Skeletal muscle tissue (tissue), 4 donors: ENCODE data around the gene NBPF12. TPM values are rescaled to one million over a fixed set of nuclear protein-coding genes. Genes with fewer than 3 reads are reported as not detected.
"Not testable (repeated sequence)": the region's sequence is repeated elsewhere in the genome, so short reads cannot be mapped to it uniquely, and the experiment has no call there.

Source experiments
- H3K27ac ChIP-seq: one replicate; pipeline ENCODE4 v1.7.0; 2013; ENCODE audit warnings: mild to moderate bottlenecking, low read depth, low read length, inconsistent platforms
- H3K27me3 ChIP-seq, 3 donors: one replicate each; pipeline ENCODE4 v1.7.0; 2013; ENCODE audit warnings: low read length in 3 of 3; ENCODE audit not compliant: control insufficient read depth in 3 of 3, insufficient read depth in 3 of 3
- H3K36me3 ChIP-seq, 3 donors: one replicate each; pipeline ENCODE4 v1.7.0; 2013; ENCODE audit warnings: low read length in 3 of 3; ENCODE audit not compliant: control insufficient read depth in 3 of 3, insufficient read depth in 3 of 3
- H3K4me1 ChIP-seq, 3 donors: one replicate each; pipeline ENCODE4 v1.7.0; 2013; ENCODE audit warnings: low read length in 3 of 3, mild to moderate bottlenecking in 3 of 3; ENCODE audit not compliant: control insufficient read depth in 3 of 3, insufficient read depth in 3 of 3
- H3K4me3 ChIP-seq, 3 donors: one replicate each; pipeline ENCODE4 v1.7.0; 2013; ENCODE audit warnings: low read length in 3 of 3
- H3K9ac ChIP-seq, 3 donors: one replicate each; pipeline ENCODE4 v1.7.0; 2013; ENCODE audit warnings: low read length in 3 of 3, mild to moderate bottlenecking in 3 of 3, moderate library complexity in 2 of 3, low read depth in 1 of 3
- H3K9me3 ChIP-seq, 3 donors: one replicate each; pipeline ENCODE4 v1.7.0; 2013; ENCODE audit warnings: low read length in 3 of 3; ENCODE audit not compliant: control insufficient read depth in 3 of 3
- total RNA-seq: library from RNA; depleted of rRNA; stranded (reverse); fragments of >200 nt; gene quantifications from one replicate; pipeline ENCODE4 v1.2.3, GENCODE V29; 2014
- donor health status: Osteomylitis.

Gene NBPF12
- total RNA-seq, 1 donor from 2014 or later, result 9.9 TPM

DNA sequence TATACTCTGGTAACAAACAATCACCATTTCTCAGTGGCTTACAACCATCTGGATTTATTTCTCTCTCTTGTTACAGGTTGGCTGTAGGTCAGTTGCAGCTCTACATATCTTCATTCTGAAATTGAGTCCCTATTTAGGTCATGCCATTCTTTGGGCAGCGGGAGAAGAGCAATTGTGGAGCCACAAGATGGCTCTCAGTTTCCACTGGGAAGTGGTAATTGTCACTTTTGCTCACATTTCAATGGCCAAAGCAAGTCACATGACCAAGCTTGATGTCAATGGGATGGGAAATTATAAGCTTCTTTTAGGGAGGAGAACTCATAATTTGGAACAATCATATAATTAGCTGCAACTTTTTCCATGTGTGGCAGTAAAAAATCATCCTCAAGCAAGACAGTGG lies 7.9 kb upstream of the NBPF12 start:
- H3K27ac ChIP-seq, H3K36me3 ChIP-seq, H3K4me3 ChIP-seq, H3K9me3 ChIP-seq, H3K27me3 ChIP-seq, H3K4me1 ChIP-seq, H3K9ac ChIP-seq: not testable (repeated sequence)

DNA sequence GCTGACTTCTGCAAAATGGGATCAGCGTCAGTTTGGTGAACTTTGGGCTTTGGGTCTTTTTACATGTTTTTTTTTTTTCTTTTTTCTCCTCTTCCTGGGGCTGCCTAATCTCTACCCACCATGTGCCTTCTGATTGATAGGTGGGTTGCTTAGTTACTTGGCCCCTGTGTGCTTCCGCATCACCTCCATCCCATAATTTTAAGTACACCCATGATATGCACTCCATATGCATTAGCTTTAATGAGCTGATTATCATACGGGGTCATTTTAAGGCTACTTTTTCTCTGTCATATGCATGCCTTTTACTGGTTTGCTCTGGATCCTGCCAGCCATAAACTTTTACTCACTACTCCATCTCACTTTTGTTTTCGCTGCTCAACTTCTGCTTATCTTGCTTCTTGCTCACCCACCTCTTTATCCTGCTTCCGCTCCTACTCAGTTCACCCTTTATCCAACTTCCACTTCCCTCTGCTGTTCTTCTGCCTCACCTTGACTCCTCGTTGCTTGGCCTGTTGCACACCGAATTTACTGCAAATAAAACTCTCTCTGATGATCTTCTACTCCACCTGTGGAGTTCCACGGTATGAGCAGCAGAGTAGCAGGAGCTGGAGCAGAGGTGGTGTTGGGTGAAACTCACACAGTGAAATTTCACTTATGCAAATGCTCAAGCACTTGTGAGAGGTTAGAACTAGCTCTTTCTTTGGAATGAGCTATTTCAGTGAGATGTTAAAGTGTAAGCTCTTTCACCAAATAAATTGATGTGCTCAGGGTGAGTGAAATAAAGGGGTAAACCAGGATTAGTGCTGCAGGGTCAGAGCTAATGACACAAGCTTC lies 3.5 kb upstream of the NBPF12 start:
- not testable (repeated sequence) for H3K27ac ChIP-seq, H3K4me1 ChIP-seq, H3K27me3 ChIP-seq, H3K4me3 ChIP-seq, H3K9ac ChIP-seq, H3K36me3 ChIP-seq, H3K9me3 ChIP-seq

DNA sequence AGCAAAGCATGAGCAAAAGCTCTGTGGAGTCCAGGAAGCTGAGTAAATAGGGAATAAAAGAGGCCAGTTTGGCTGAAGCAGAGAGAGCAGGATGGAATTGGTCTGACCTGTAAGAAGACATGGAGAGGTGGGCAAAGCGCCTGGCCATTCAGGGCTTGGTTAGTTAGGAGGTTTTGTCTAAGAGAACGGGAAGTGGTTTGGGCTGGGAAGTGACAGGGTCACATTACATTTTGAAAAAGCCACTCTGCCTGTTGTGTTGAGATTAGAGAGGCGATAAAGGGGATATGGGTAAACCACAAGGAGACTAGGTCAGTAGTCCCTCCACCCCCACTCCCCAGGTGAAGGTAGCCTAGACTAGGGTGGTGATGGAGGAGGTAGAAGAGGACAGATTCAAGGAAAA lies 662 bp upstream of the NBPF12 start:
- not testable (repeated sequence) for H3K9ac ChIP-seq, H3K4me3 ChIP-seq, H3K27ac ChIP-seq, H3K27me3 ChIP-seq, H3K36me3 ChIP-seq, H3K4me1 ChIP-seq, H3K9me3 ChIP-seq

DNA sequence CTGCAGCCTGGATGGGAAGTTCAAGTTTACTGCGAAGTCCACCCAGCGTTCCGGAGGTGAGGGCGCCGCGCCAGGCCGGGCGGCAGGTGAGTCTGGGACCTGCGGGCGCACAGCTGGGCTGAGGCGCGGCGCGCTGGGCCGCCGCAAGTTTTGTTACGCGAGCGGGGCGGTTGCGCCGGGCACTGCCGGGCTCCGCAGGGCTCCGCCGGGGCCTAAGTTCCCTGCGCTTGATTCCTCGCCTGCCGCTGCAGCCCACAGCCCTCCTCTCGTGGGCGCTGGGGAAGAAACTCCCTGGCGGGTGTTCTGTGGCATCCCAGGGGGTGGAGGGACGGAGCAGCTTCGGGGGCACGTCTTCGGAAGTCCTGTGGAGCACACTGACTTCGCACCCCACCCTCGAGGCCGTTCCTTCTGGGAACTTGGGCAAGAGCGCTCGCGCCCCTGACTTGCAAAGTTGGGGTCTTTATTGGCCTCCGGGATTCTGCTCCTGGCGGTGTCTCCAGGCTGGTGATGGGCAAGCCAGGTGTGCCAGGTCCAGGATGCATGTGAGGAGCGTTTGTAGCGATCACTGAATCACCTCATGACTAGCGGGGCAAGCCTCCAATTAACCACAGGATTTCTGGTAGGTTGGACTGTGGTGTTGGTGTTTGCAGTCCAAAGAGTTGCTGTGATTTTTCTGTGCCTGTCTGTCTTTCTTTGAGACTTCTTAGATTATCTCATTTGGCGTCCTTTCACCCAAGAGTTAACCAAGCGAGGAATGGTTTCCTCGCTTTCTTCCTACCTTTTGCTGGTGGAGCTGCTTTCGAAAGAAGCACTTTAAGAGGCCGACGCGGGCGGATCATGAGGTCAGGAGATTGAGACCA lies 1.0 kb downstream of the NBPF12 start:
- peak overlapping the region; percentile 51 to 78 (median 65) for H3K4me3 ChIP-seq
- H3K27ac ChIP-seq, H3K9me3 ChIP-seq, H3K4me1 ChIP-seq, H3K27me3 ChIP-seq, H3K36me3 ChIP-seq: not testable (repeated sequence)
- peak overlapping the region; percentile 43 to 75 (median 67) for H3K9ac ChIP-seq

DNA sequence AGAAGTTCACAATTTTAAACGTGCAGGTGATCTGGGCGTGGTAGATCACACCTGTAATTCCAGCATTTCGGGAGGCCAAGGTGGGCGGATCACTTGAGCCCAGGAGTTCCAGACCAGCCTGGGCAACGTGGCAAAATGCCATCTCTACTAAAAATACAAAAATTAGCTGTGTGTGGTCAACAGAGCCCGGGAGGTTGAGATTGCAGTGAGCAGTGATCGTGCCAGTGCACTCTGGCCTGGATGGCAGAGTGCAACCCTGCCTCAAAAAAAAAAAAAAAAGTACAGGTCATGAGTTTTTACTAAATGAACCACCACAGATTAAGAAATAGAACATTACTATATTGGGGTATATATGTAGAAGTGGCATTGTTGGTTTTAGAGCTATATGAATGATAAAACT lies 2.2 kb downstream of the NBPF12 start:
- H3K9ac ChIP-seq, result not testable (repeated sequence)

DNA sequence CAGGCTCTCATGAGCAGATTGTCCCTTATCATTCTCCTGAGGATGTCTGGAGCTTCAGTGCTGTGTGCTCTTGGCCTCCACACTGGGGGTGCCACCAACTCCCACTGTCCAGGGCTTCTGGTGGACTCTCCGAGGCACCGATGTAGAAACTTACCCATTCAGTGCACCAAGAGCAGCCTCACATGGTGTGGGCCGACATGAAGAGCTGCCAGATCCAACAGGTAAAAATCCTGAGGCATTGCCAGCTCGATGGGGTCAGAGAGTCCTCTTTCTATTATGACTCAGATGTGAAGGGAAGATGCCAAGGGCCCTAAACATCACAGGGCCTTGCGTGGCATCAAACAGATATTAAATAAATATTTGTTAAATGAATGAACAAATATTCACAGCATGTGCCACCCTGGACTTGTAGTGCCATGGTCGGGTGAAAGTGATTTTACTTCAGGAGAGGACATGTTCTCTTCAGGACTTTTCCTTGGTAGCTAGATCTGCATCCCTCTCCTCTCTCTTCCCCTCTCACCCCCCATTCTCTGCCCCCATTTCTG lies 5.3 kb downstream of the NBPF12 start:
- H3K4me3 ChIP-seq, H3K27ac ChIP-seq, H3K9ac ChIP-seq, H3K9me3 ChIP-seq, H3K4me1 ChIP-seq, H3K27me3 ChIP-seq, H3K36me3 ChIP-seq: not testable (repeated sequence)

More for the DNA sequence above, 2.2 kb downstream of the NBPF12 start:
- H3K27me3 ChIP-seq, H3K9me3 ChIP-seq, H3K4me3 ChIP-seq, H3K36me3 ChIP-seq, H3K27ac ChIP-seq, H3K4me1 ChIP-seq: not testable (repeated sequence)

DNA sequence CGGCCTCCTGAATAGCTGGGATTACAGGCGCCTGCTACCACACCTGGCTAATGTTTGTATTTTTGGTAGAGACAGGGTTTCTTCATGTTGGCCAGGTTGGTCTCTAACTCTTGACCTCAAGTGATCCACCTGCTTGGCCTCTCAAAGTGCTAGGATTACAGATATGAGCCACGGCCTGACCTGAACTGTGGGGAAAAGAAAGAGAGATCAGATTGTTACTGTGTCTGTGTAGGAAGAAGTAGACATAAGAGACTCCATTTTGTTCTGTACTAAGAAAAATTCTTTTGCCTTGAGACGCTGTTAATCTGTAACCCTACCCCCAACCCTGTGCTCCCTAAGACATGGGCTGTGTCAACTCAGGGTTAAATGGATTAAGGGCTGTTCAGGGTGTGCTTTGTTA lies 10.0 kb downstream of the NBPF12 start:
- not testable (repeated sequence) for H3K4me1 ChIP-seq, H3K9me3 ChIP-seq, H3K27me3 ChIP-seq, H3K4me3 ChIP-seq, H3K36me3 ChIP-seq, H3K9ac ChIP-seq, H3K27ac ChIP-seq

DNA sequence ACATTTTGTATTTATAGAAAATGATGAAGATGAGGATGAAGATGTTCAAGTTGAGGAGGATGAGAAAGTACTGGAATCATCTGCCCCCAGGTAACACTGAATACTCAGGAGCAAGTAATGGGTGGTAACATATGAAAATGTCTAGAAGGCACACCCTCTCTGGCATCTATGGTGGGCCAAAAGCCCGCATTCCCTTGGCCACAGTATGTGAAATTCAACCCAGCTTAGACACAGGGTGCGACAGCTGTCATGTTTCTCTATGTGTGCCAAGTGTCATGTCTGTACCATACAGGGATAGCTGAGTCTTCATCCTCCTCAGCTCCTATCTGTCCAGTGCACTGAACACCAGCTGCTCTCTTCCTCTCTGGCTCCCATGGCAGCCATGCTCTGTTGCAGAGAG lies 26.2 kb downstream of the NBPF12 start:
- H3K9me3 ChIP-seq, H3K9ac ChIP-seq, H3K36me3 ChIP-seq, H3K27ac ChIP-seq, H3K4me1 ChIP-seq, H3K27me3 ChIP-seq, H3K4me3 ChIP-seq: not testable (repeated sequence)

DNA sequence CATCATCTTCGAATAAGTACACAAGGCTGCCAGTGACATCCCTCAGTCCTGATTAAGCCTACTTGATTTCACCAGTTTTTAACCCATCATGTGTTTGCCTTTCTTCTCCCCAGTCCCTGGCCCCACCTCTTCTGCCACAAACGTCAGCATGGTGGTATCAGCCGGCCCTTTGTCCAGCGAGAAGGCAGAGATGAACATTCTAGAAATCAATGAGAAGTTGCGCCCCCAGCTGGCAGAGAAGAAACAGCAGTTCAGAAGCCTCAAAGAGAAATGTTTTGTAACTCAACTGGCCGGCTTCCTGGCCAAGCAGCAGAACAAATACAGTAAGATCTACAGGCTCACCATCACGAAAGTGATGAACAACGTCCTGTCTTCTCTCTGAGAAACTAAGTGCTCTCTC lies 28.2 kb downstream of the NBPF12 start:
- not testable (repeated sequence) for H3K4me1 ChIP-seq, H3K27ac ChIP-seq, H3K4me3 ChIP-seq, H3K9me3 ChIP-seq, H3K36me3 ChIP-seq, H3K9ac ChIP-seq, H3K27me3 ChIP-seq

DNA sequence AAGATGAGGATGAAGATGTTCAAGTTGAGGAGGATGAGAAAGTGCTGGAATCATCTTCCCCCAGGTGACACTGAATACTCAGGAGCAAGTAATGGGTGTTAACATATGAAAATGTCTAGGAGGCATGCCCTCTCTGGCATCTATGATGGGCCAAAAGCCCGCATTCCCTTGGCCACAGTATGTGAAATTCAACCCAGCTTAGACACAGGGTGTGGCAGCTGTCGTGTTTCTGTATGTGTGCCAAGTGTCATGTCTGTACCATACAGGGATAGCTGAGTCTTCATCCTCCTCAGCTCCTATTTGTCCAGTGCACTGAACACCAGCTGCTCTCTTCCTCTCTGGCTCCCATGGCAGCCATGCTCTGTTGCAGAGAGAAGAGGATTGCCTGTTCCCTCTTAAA lies 32.5 kb downstream of the NBPF12 start:
- H3K4me1 ChIP-seq, H3K4me3 ChIP-seq, H3K27ac ChIP-seq, H3K27me3 ChIP-seq, H3K9me3 ChIP-seq, H3K9ac ChIP-seq, H3K36me3 ChIP-seq: not testable (repeated sequence)
